DND-41 (cell line): Measurements from ENCODE around the gene NEMF.

Source experiments
- CTCF ChIP-seq: IDR thresholded peaks from 2 replicates; pipeline ENCODE4 v1.5.1; 2012; ENCODE audit warnings: borderline replicate concordance, low read length, moderate library complexity, mild to moderate bottlenecking; ENCODE audit not compliant: poor library complexity, severe bottlenecking; ENCODE audit errors: extremely low read depth
- EZH2 ChIP-seq: IDR thresholded peaks from 3 replicates; pipeline ENCODE4 v1.6.1; 2012; ENCODE audit warnings: borderline replicate concordance, low read depth, mild to moderate bottlenecking, moderate library complexity, low read length, inconsistent platforms; ENCODE audit not compliant: severe bottlenecking

GRCh38 chr14:49778421-49778820, 74.2 kb downstream of the NEMF start:
- no peak for TF ChIP-seq CTCF
- TF ChIP-seq EZH2 = no peak
